ENCODE results near the gene USP22. TPM values are rescaled to one million over a fixed set of nuclear protein-coding genes. Genes with fewer than 3 reads are reported as not detected.

USP22 gene
- total RNA-seq, 2 donors from 2014 or later, result 175 to 195 TPM

GRCh38 chr17:21039839-21040575 is 2.8 kb downstream of the USP22 start:
- DNase-seq, result peak; percentile 10 to 25
- peak overlapping the region; percentile 99 to 100 for H3K4me3 Mint-ChIP-seq
- no peaks in the 10 kb centered on the region for H3K9me3 Mint-ChIP-seq
- ATAC-seq (replicated peaks in 1 of 2), result no peak
- H3K36me3 Mint-ChIP-seq (ENCODE audit: insufficient read depth in 2 of 2), result peaks cover 7 to 12% of the 10 kb centered on the region in 2 donors
- no peaks in the 10 kb centered on the region for H3K27me3 Mint-ChIP-seq (ENCODE audit: low read depth)
- peak overlapping the region; percentile 91 for H3K27ac Mint-ChIP-seq
- H3K4me1 Mint-ChIP-seq (ENCODE audit: low read depth), result peaks cover 65% of the 10 kb centered on the region

GRCh38 chr17:21037117-21037803 is 5.6 kb downstream of the USP22 start:
- Mint-ChIP-seq H3K27ac (peak overlapping the region; percentile 30), H3K4me1 (ENCODE audit: low read depth) (peaks cover 73% of the 10 kb centered on the region), H3K36me3 (ENCODE audit: insufficient read depth in 2 of 2) (peaks cover 14 to 18% of the 10 kb centered on the region in 2 donors), H3K9me3 (no peaks in the 10 kb centered on the region), H3K27me3 (ENCODE audit: low read depth) (no peaks in the 10 kb centered on the region), H3K4me3 (peak overlapping the region in 1 of 2 donors; percentile 2)
- ATAC-seq (replicated peaks in 1 of 2) (no peak), DNase-seq (no peak)

GRCh38 chr17:21036361-21036881 is 6.4 kb downstream of the USP22 start:
- H3K36me3 Mint-ChIP-seq (ENCODE audit: insufficient read depth in 2 of 2), result peaks cover 16% of the 10 kb centered on the region in 2 donors

GRCh38 chr17:21035406-21035805 is 7.4 kb downstream of the USP22 start:
- no peaks in the 10 kb centered on the region for H3K27me3 Mint-ChIP-seq (ENCODE audit: low read depth)
- no peak for ATAC-seq (replicated peaks in 1 of 2)
- no peak for DNase-seq
- peaks cover 16% of the 10 kb centered on the region in 2 donors for H3K36me3 Mint-ChIP-seq (ENCODE audit: insufficient read depth in 2 of 2)
- peak overlapping the region; percentile 98 for H3K27ac Mint-ChIP-seq
- no peaks in the 10 kb centered on the region for H3K9me3 Mint-ChIP-seq
- H3K4me3 Mint-ChIP-seq, result peak overlapping the region; percentile 81 to 90
- peaks cover 80% of the 10 kb centered on the region for H3K4me1 Mint-ChIP-seq (ENCODE audit: low read depth)

More at GRCh38 chr17:21036361-21036881, 6.4 kb downstream of the USP22 start:
- ATAC-seq (replicated peaks in 1 of 2) (no peak), DNase-seq (no peak)
- Mint-ChIP-seq H3K27me3 (ENCODE audit: low read depth) (no peaks in the 10 kb centered on the region), H3K27ac (peak overlapping the region; percentile 95), H3K9me3 (no peaks in the 10 kb centered on the region), H3K4me3 (peak overlapping the region; percentile 21 to 33), H3K4me1 (ENCODE audit: low read depth) (peaks cover 81% of the 10 kb centered on the region)

- peak overlapping the region; percentile 98 for H3K27ac Mint-ChIP-seq
- H3K4me1 Mint-ChIP-seq (ENCODE audit: low read depth), result peaks cover 80% of the 10 kb centered on the region
- peak overlapping the region; percentile 81 to 90 for H3K4me3 Mint-ChIP-seq
- H3K27me3 Mint-ChIP-seq (ENCODE audit: low read depth), result no peaks in the 10 kb centered on the region
- H3K9me3 Mint-ChIP-seq, result no peaks in the 10 kb centered on the region
- peak; percentile 73 to 75 for ATAC-seq (replicated peaks in 1 of 2)
- H3K36me3 Mint-ChIP-seq (ENCODE audit: insufficient read depth in 2 of 2), result peaks cover 17 to 20% of the 10 kb centered on the region in 2 donors
- peak; percentile 49 to 55 for DNase-seq
These were observed 8.2 kb downstream of the USP22 start for GRCh38 chr17:21034340-21035235.

- ATAC-seq (replicated peaks in 1 of 2) (peak; percentile 47 to 51), DNase-seq (peak in 1 of 2 donors; percentile 11)
- H3K9me3 Mint-ChIP-seq, result no peaks in the 10 kb centered on the region
- H3K27ac Mint-ChIP-seq, result peak overlapping the region; percentile 98
- H3K4me1 Mint-ChIP-seq (ENCODE audit: low read depth), result peaks cover 87% of the 10 kb centered on the region
- no peaks in the 10 kb centered on the region for H3K27me3 Mint-ChIP-seq (ENCODE audit: low read depth)
- H3K4me3 Mint-ChIP-seq, result peak overlapping the region; percentile 81 to 90
- H3K36me3 Mint-ChIP-seq (ENCODE audit: insufficient read depth in 2 of 2), result peaks cover 17 to 20% of the 10 kb centered on the region in 2 donors
These were observed 9.5 kb downstream of the USP22 start for GRCh38 chr17:21033350-21033749.

- Mint-ChIP-seq H3K4me3 (peak overlapping the region in 1 of 2 donors; percentile 21), H3K27me3 (ENCODE audit: low read depth) (no peaks in the 10 kb centered on the region), H3K36me3 (ENCODE audit: insufficient read depth in 2 of 2) (peaks cover 16 to 28% of the 10 kb centered on the region in 2 donors), H3K9me3 (no peaks in the 10 kb centered on the region), H3K4me1 (ENCODE audit: low read depth) (peaks cover 86% of the 10 kb centered on the region), H3K27ac (no peak overlapping the region)
- no peak for ATAC-seq (replicated peaks in 1 of 2)
- DNase-seq, result no peak
These were observed 10.9 kb downstream of the USP22 start for GRCh38 chr17:21031756-21032396.

GRCh38 chr17:21030375-21030774 is 12.4 kb downstream of the USP22 start:
- H3K36me3 Mint-ChIP-seq (ENCODE audit: insufficient read depth in 2 of 2), result peaks cover 13 to 29% of the 10 kb centered on the region in 2 donors
- H3K4me1 Mint-ChIP-seq (ENCODE audit: low read depth), result peaks cover 81% of the 10 kb centered on the region
- DNase-seq (no peak), ATAC-seq (replicated peaks in 1 of 2) (no peak)
- no peaks in the 10 kb centered on the region for H3K27me3 Mint-ChIP-seq (ENCODE audit: low read depth)
- H3K27ac Mint-ChIP-seq, result peak overlapping the region; percentile 97
- H3K9me3 Mint-ChIP-seq, result no peaks in the 10 kb centered on the region
- H3K4me3 Mint-ChIP-seq, result peak overlapping the region; percentile 5 to 75

- H3K4me1 Mint-ChIP-seq (ENCODE audit: low read depth), result peaks cover 81% of the 10 kb centered on the region
- peaks cover 13 to 34% of the 10 kb centered on the region in 2 donors for H3K36me3 Mint-ChIP-seq (ENCODE audit: insufficient read depth in 2 of 2)
- no peak for DNase-seq
- peak; percentile 21 to 48 for ATAC-seq (replicated peaks in 1 of 2)
- peak overlapping the region in 1 of 2 donors; percentile 84 for H3K4me3 Mint-ChIP-seq
- H3K27ac Mint-ChIP-seq, result peak overlapping the region; percentile 97
- H3K27me3 Mint-ChIP-seq (ENCODE audit: low read depth), result no peaks in the 10 kb centered on the region
- no peaks in the 10 kb centered on the region for H3K9me3 Mint-ChIP-seq
These were observed 13.3 kb downstream of the USP22 start for GRCh38 chr17:21029515-21029914.

GRCh38 chr17:21029036-21029435 is 13.8 kb downstream of the USP22 start:
- H3K27ac Mint-ChIP-seq, result peak overlapping the region; percentile 97
- peaks cover 81% of the 10 kb centered on the region for H3K4me1 Mint-ChIP-seq (ENCODE audit: low read depth)
- ATAC-seq (replicated peaks in 1 of 2) (peak; percentile 85 to 89), DNase-seq (peak; percentile 57 to 64)
- no peaks in the 10 kb centered on the region for H3K9me3 Mint-ChIP-seq
- peak overlapping the region; percentile 7 to 84 for H3K4me3 Mint-ChIP-seq
- H3K36me3 Mint-ChIP-seq (ENCODE audit: insufficient read depth in 2 of 2), result peaks cover 12 to 39% of the 10 kb centered on the region in 2 donors
- no peaks in the 10 kb centered on the region for H3K27me3 Mint-ChIP-seq (ENCODE audit: low read depth)

- no peaks in the 10 kb centered on the region for H3K9me3 Mint-ChIP-seq
- DNase-seq, result no peak
- peak overlapping the region in 1 of 2 donors; percentile 84 for H3K4me3 Mint-ChIP-seq
- H3K27ac Mint-ChIP-seq, result peak overlapping the region; percentile 97
- peaks cover 78% of the 10 kb centered on the region for H3K4me1 Mint-ChIP-seq (ENCODE audit: low read depth)
- ATAC-seq (replicated peaks in 1 of 2), result no peak
- H3K27me3 Mint-ChIP-seq (ENCODE audit: low read depth), result no peaks in the 10 kb centered on the region
- peaks cover 7 to 38% of the 10 kb centered on the region in 2 donors for H3K36me3 Mint-ChIP-seq (ENCODE audit: insufficient read depth in 2 of 2)
These were observed 14.6 kb downstream of the USP22 start for GRCh38 chr17:21028192-21028591.

GRCh38 chr17:21027031-21027430 is 15.8 kb downstream of the USP22 start:
- H3K4me3 Mint-ChIP-seq, result no peak overlapping the region
- peak overlapping the region; percentile 97 for H3K27ac Mint-ChIP-seq
- DNase-seq (no peak), ATAC-seq (replicated peaks in 1 of 2) (no peak)
- no peaks in the 10 kb centered on the region for H3K27me3 Mint-ChIP-seq (ENCODE audit: low read depth)
- H3K9me3 Mint-ChIP-seq, result no peaks in the 10 kb centered on the region
- peaks cover 8 to 40% of the 10 kb centered on the region in 2 donors for H3K36me3 Mint-ChIP-seq (ENCODE audit: insufficient read depth in 2 of 2)
- peaks cover 79% of the 10 kb centered on the region for H3K4me1 Mint-ChIP-seq (ENCODE audit: low read depth)
